Cardiac fibroblast (primary cell): Measurements from ENCODE around the gene MPHOSPH6.
A peak's percentile ranks its signal among the peaks of the same experiment; 100 is the strongest.

Source experiments
- DNase-seq, 2 donors: peaks; one replicate each; pipeline versions ENCODE4 v3.0.0 to v3.0.0-alpha.2; 2010; ENCODE audit warnings: low read depth in 2 of 2
- H3K4me3 ChIP-seq, 2 donors: replicated peaks in 1 of 2; 1 replicate in 1 of 2; 2 replicates in 1 of 2; pipeline ENCODE4 v1.5.1; 2011; ENCODE audit warnings: low read depth in 2 of 2, low read length in 2 of 2, mild to moderate bottlenecking in 2 of 2, moderate library complexity in 1 of 2
- CTCF ChIP-seq: IDR thresholded peaks from one replicate; pipeline ENCODE4 v1.5.1; 2011; ENCODE audit warnings: low read depth, mild to moderate bottlenecking, low read length, inconsistent platforms

MPHOSPH6 gene

GRCh38 chr16:82157534-82157812 is 12.6 kb downstream of the MPHOSPH6 start:
- no peak for DNase-seq
- no peak for TF ChIP-seq CTCF
- H3K4me3 ChIP-seq: no peak overlapping the region

GRCh38 chr16:82156761-82157533 is 13.1 kb downstream of the MPHOSPH6 start:
- peak; percentile 33 to 79 for DNase-seq
- no peak for TF ChIP-seq CTCF
- H3K4me3 ChIP-seq: no peak overlapping the region

GRCh38 chr16:82152641-82153112 is 17.3 kb downstream of the MPHOSPH6 start:
- H3K4me3 ChIP-seq: no peak overlapping the region
- TF ChIP-seq CTCF: no peak
- DNase-seq: peak in 1 of 2 donors; percentile 12

- TF ChIP-seq CTCF: no peak
- no peak for DNase-seq
- no peak overlapping the region for H3K4me3 ChIP-seq
These were observed 17.8 kb downstream of the MPHOSPH6 start for GRCh38 chr16:82152196-82152595.

- no peak overlapping the region for H3K4me3 ChIP-seq
- DNase-seq: no peak
- no peak for TF ChIP-seq CTCF
These were observed 19.5 kb downstream of the MPHOSPH6 start for GRCh38 chr16:82150549-82150948.

- TF ChIP-seq CTCF: no peak
- no peak overlapping the region for H3K4me3 ChIP-seq
These were observed 20.5 kb downstream of the MPHOSPH6 start for GRCh38 chr16:82149536-82149935.

GRCh38 chr16:82147546-82147945 is 22.5 kb downstream of the MPHOSPH6 start:
- TF ChIP-seq CTCF: no peak
- no peak overlapping the region for H3K4me3 ChIP-seq
- no peak for DNase-seq

More at GRCh38 chr16:82149536-82149935, 20.5 kb downstream of the MPHOSPH6 start:
- no peak for DNase-seq
